K562 treated with DMSO at 1 percent for 24 hours (cell line): Measurements from ENCODE around the gene TPK1. TPM values are rescaled to one million over a fixed set of nuclear protein-coding genes. Genes with fewer than 3 reads are reported as not detected.

Experiments used
- total RNA-seq: library from RNA; unstranded; fragments of 300-600 nt; gene quantifications from 2 replicates; pipeline ENCODE4 v1.2.3, GENCODE V29; 2022; ENCODE audit warnings: low read depth; ENCODE audit not compliant: insufficient read depth

TPK1 gene
- total RNA-seq = 9.7 and 10.3 TPM in 2 replicates

DNA sequence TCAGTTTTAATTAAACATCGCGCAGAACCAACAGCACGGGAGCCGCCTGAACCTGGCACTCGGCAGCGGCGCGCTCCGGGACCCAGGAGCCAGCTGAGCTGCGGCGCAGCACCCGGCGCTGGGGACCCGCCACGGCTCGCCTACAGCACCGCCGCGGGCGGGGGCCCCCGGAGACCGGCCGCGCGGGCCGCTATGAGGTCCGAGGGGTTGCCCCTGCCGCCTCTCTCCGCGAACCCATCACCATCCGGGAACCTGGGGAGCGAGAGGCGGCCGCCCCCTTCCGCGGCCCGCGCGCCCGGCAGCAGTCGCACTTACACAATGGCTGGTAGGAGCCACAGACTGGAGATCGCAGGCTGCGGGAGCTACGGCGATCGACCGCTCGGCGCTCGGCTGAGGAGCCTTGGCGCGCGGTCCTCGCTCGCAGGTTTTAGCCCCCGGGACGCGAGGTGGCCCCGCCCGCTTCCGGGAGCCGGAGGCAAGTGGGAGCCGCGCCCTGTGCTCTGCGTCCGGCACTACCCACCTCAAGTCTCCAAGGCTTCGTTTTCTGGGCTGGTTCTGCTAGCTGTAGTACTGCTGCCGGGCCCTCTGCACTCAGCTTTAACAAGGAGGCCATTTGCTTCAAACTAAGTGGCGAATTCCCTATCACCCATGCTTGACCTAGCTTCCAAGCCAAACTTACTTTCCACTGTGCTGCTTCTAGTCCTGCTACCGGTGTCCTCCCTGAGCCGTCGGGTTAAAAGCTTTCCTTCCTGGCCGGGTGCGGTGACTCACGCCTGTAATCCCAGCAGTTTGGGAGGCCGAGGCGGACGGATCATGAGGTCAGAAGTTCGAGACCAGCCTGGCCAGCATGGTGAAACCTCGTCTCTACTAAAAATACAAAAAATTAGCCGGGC lies at the start of gene TPK1:
Gene TPK1 (minus strand): TSS at position 402 of the 893 bp plus-strand sequence. CDS start 451 bp downstream, outside the sequence.

DNA sequence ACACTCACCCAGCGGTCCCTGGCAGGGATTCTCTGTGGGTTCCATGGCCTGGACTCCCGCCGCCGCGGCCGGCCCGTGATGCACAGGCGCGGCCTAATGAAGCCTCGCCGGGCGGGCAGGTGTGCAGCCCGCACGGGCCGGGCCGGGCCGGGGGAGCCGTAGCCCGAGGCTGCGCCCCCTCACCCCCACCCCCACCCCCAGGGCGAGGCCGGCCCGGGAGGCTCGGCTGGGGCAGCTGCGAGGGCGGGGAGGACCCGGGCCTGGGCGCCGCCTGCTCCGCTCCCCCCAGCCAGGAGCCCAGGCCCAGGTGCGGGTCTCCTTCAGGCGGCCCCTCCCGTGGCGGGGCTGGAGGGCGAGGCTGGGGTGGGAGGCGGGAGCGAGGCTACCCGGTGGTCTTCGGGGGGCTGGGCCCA lies 432.2 kb downstream of the TPK1 start, which contains the start of gene NOBOX:
Gene NOBOX (minus strand): TSS at position 45 of the 413 bp plus-strand sequence.

